Psoas muscle (tissue), 8 donors: Measurements from ENCODE around the gene WDR1. TPM values are rescaled to one million over a fixed set of nuclear protein-coding genes. Genes with fewer than 3 reads are reported as not detected.

Experiments used
- ATAC-seq, 4 donors: fragments of 200-7000 bp; cut with Tn5 transposase; one replicate each; pipeline ENCODE4 v1.9.1; 2020; ENCODE audit warnings: moderate library complexity in 3 of 4, mild to moderate bottlenecking in 2 of 4
- DNase-seq, 2 donors: peaks; one replicate each; pipeline ENCODE4 v3.0.0-alpha.2; 2020
- H3K27ac ChIP-seq: fragments of 200-600 bp; one replicate; pipeline ENCODE4 v1.8.0; 2022
- H3K27me3 ChIP-seq, 3 donors: fragments of 200-600 bp in 1 of 3; one replicate each; pipeline versions ENCODE4 v1.6.1 to v1.8.0; 2013 to 2022; ENCODE audit warnings: low read length in 2 of 3, mild to moderate bottlenecking in 2 of 3, moderate library complexity in 1 of 3; ENCODE audit not compliant: insufficient read depth in 3 of 3
- H3K36me3 ChIP-seq, 2 donors: fragments of 200-600 bp in 1 of 2; one replicate each; pipeline versions ENCODE4 v1.6.1 to v1.8.0; 2013 to 2022; ENCODE audit warnings: low read depth in 1 of 2, mild to moderate bottlenecking in 1 of 2, moderate library complexity in 1 of 2; ENCODE audit not compliant: insufficient read depth in 1 of 2
- H3K4me1 ChIP-seq: fragments of 200-600 bp; one replicate; pipeline ENCODE4 v1.8.0; 2022
- H3K4me3 ChIP-seq: fragments of 200-600 bp; one replicate; pipeline ENCODE4 v1.8.0; 2022; ENCODE audit warnings: mild to moderate bottlenecking
- H3K9me3 ChIP-seq: fragments of 200-600 bp; one replicate; pipeline ENCODE4 v1.8.0; 2022
- CTCF ChIP-seq: fragments of 200-600 bp; IDR thresholded peaks from one replicate; pipeline ENCODE4 v1.8.0; 2022; ENCODE audit warnings: antibody characterized with exemption
- WGBS, 3 donors: extraction: QIAGEN DNeasy Blood & Tissue Kit; methylation state at CpG; one replicate each; pipeline versions ENCODE4 v1.1.6 to v1.1.7; 2013; 5-methylcytosine and 5-hydroxymethylcytosine counted together
- intact Hi-C, 2 donors: fragments of 100-400 bp; cut with DNase I; formaldehyde crosslinking; loops; one replicate each; pipeline versions ENCODE4 v1.11.0 to v1.14.2; 2022
- polyA plus RNA-seq, 3 donors: library from polyadenylated mRNA; stranded (reverse); fragments of 200-250 nt; gene quantifications; one replicate each; pipeline ENCODE4 v1.2.3, GENCODE V29; 2013
- total RNA-seq, 4 donors: library from RNA; stranded (reverse); fragmentation: NEBNext Ultra II Directional in 2 of 4; extraction: Animal tissue kit (Norgen Biotek cat#: 25700) in 2 of 4; gene quantifications; one replicate each; pipeline versions ENCODE4 v1.2.1 to v1.2.4, GENCODE V29; 2021 to 2023
- donor health status: healthy with polysubstance abuse.
- donor health status: DM: no; HTN: no; CAD: no; lungs with moderate emphysema.
- donor health status: Bipolar disorder and iron deficiency.
- donor health status: healthy.
- donor health status: DM: yes; HTN: yes; CAD: no.
- donor health status: DM: no; HTN: no; CAD: no.
- donor health status: DM: no; HTN: no; CAD: no.
- donor health status: DM: yes; HTN: yes; CAD: no.

WDR1 gene
- total and polyA plus RNA-seq, 7 donors, result 55.6 to 273 (median 106) TPM

DNA sequence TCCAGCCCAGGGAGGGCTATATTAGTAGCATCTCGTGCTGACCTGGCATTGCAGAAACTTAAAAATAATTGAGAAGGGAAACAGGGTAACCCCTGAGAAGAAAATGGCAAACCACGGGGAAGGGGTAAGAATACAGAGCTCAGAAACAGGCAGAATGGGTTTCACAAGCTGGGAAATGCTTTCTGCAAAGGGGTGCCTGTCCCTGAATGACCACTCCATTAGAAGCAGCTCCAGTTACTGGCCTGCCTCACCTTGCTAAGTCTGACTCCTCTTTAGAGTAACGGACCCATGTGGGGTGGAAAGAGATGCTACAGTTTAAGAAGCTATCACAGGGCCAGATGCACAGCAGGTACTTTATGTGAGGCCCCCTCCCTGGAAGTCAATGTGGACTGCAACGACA is 2.5 kb downstream of the WDR1 start:
- peaks cover 63% of the 10 kb centered on the region for H3K4me1 ChIP-seq
- no peak for TF ChIP-seq CTCF
- peaks cover 17 to 61% of the 10 kb centered on the region in 2 donors for H3K36me3 ChIP-seq
- DNase-seq (no peak), ATAC-seq (no peak)
- intact Hi-C loops, result no loop called here
- WGBS, 3 donors, result 45 to 66% (median 52%) methylated on average over 4 of the region's 4 CpGs
- no peaks in the 10 kb centered on the region for H3K9me3 ChIP-seq
- H3K27me3 ChIP-seq, result no peaks in the 10 kb centered on the region
- H3K27ac ChIP-seq, result peak overlapping the region; percentile 97
- peak overlapping the region; percentile 90 for H3K4me3 ChIP-seq

GRCh38 chr4:10113362-10114047 is 3.1 kb downstream of the WDR1 start:
- DNase-seq, result no peak
- Histone ChIP-seq H3K27ac (peak overlapping the region; percentile 97), H3K27me3 (no peaks in the 10 kb centered on the region), H3K4me1 (peaks cover 68% of the 10 kb centered on the region), H3K9me3 (no peaks in the 10 kb centered on the region), H3K4me3 (peak overlapping the region; percentile 90), H3K36me3 (peaks cover 17 to 61% of the 10 kb centered on the region in 2 donors)
- intact Hi-C loops, result no loop called here
- no peak for TF ChIP-seq CTCF
- 35 to 62% (median 39%) methylated on average over 12 of the region's 12 CpGs for WGBS, 3 donors
- no peak for ATAC-seq

DNA sequence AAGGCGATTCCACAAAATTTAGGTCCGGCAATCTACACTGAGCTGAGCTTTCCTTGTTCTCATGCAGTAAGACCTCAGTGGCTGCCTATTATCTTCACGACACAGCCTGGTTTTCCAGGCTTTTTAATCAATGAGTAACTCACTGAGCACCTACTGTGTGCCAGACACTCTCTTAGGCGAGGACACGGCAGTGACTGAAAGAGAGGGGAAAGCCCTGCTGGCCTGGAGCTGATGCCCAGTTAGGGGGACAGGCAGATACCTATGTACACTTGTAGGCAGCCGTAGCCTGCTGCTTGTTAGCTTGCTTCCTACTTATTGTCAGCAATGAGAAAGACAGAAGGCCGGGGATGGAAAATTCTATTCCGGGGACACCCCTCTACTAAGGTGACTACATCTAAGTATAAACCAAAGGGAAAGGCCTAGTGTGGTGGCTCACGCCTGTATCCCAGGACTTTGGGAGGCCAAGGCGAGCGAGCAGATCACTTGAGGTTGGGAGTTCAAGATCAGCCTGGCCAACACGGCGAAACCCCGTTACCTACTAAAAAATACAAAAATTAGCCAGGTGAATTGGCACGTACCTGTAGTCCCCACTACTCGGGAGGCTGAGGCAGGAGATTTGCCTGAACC is 3.8 kb downstream of the WDR1 start:
- 92 to 93% (median 92%) methylated on average over 16 of the region's 16 CpGs for WGBS, 3 donors
- H3K4me1 ChIP-seq, result peaks cover 75% of the 10 kb centered on the region
- H3K4me3 ChIP-seq, result no peak overlapping the region
- H3K27me3 ChIP-seq, result no peaks in the 10 kb centered on the region
- H3K36me3 ChIP-seq, result peaks cover 17 to 61% of the 10 kb centered on the region in 2 donors
- H3K27ac ChIP-seq, result peak overlapping the region; percentile 97
- DNase-seq, result no peak
- intact Hi-C loops, result no loop called here
- H3K9me3 ChIP-seq, result no peaks in the 10 kb centered on the region
- TF ChIP-seq CTCF, result no peak
- ATAC-seq, result no peak

GRCh38 chr4:10111067-10111801 is 5.4 kb downstream of the WDR1 start:
- 81 to 91% (median 83%) methylated on average over 13 of the region's 13 CpGs for WGBS, 3 donors
- no peaks in the 10 kb centered on the region for H3K27me3 ChIP-seq
- no peak overlapping the region for H3K4me3 ChIP-seq
- intact Hi-C loops, result no loop called here
- TF ChIP-seq CTCF, result no peak
- no peak for DNase-seq
- peaks cover 17 to 61% of the 10 kb centered on the region in 2 donors for H3K36me3 ChIP-seq
- H3K27ac ChIP-seq, result peak overlapping the region; percentile 99
- no peaks in the 10 kb centered on the region for H3K9me3 ChIP-seq
- ATAC-seq, result no peak
- peaks cover 90% of the 10 kb centered on the region for H3K4me1 ChIP-seq
